Measurements from ENCODE around the gene KCNK15. TPM values are rescaled to one million over a fixed set of nuclear protein-coding genes. Genes with fewer than 3 reads are reported as not detected.

KCNK15 gene
- polyA plus RNA-seq, 1 experiment = 0.82 TPM

DNA sequence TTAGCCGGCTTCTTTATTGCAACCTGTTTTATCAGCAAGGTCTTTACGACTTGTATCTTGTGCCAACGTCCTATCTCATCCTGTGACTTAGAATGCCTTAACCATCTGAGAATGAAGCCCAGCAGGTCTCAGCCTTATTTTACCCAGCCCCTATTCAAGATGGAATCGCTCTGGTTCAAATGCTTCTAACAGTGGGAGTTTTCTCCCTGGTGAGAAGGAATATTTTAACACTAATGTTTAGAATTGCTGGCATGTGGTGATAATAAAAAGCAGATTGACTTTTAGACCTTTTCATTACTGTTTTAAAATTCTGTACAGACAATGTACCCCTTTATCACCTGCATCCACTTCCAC, 9.9 kb upstream of the KCNK15 start:
- DNase-seq (ENCODE audit: low read depth) = no peak
- TF ChIP-seq, protein P1, sequence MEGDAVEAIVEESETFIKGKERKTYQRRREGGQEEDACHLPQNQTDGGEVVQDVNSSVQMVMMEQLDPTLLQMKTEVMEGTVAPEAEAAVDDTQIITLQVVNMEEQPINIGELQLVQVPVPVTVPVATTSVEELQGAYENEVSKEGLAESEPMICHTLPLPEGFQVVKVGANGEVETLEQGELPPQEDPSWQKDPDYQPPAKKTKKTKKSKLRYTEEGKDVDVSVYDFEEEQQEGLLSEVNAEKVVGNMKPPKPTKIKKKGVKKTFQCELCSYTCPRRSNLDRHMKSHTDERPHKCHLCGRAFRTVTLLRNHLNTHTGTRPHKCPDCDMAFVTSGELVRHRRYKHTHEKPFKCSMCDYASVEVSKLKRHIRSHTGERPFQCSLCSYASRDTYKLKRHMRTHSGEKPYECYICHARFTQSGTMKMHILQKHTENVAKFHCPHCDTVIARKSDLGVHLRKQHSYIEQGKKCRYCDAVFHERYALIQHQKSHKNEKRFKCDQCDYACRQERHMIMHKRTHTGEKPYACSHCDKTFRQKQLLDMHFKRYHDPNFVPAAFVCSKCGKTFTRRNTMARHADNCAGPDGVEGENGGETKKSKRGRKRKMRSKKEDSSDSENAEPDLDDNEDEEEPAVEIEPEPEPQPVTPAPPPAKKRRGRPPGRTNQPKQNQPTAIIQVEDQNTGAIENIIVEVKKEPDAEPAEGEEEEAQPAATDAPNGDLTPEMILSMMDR (IDR thresholded peaks at IDR 0.05; ENCODE audit: insufficient read depth, low read depth, low read length) = no peak
- CTCF ChIA-PET = interaction anchor here (1.3 to 7.7 kb wide), 3 partner anchors 12 to 52 kb away, joined by 5 to 269 read pairs (median 104); no protein-coding TSS in a partner anchor
- Histone ChIP-seq H3K36me3 (ENCODE audit: control insufficient read depth, insufficient read depth, low read length) (no peaks in the 10 kb centered on the region), H3K27me3 (ENCODE audit: control insufficient read depth, insufficient read depth, low read length) (peaks cover 4% of the 10 kb centered on the region; the same call in 1 of the 2 replicates), H3K4me3 (ENCODE audit: low read depth, low read length) (no peak overlapping the region)
- POLR2A ChIA-PET = no interaction called here

DNA sequence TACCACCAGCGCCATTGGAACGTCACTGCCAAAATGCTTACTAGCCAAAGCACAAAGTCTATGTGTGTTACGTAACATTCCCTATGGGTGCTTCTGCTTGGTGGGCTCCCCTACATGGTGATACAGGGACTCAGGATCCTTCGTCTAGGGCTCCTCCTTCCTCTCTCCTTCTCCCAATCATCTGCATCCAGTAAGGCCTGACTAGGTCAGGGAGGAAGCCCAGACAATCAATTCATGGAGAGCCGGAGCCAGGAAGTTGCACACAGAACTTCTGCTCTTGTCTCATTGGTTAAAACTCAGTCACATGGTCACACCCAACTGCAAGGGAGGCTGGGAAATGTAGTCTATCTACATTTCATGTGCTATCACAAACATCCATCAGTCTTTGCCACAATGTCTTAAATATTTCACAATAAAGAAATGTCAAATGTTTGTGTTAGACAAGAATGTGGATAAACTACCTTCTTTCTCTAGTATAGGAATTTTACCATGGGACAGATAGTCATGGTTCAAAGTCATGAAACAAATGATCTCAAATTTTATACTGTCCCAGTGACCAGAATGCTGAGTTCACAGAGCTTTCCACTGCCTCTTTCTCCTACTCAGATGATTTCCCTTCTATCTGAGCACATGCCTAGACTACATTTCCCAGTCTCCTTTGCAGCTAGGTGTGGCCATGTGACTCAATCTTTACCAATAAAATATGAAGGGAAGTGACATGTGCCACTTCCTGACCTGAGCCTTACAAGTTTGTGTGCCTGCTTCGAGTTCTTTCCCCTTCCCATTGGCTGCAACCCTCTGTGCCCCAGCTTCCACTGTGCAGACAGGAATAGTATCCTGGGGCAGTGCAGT, 9.3 kb upstream of the KCNK15 start:
- POLR2A ChIA-PET = no interaction called here
- CTCF ChIA-PET = interaction anchor here (0.9 to 3.3 kb wide), 4 partner anchors 10 to 360 kb away, joined by 3 to 21 read pairs (median 14); partner anchors contain the start of gene KCNK15
- Histone ChIP-seq H3K27me3 (ENCODE audit: control insufficient read depth, insufficient read depth, low read length) (peaks cover 4% of the 10 kb centered on the region; the same call in 1 of the 2 replicates), H3K36me3 (ENCODE audit: control insufficient read depth, insufficient read depth, low read length) (no peaks in the 10 kb centered on the region), H3K4me3 (ENCODE audit: low read depth, low read length) (no peak overlapping the region)
- DNase-seq (ENCODE audit: low read depth) = no peak
- TF ChIP-seq, protein P1 (IDR thresholded peaks at IDR 0.05; ENCODE audit: insufficient read depth, low read depth, low read length) = no peak

DNA sequence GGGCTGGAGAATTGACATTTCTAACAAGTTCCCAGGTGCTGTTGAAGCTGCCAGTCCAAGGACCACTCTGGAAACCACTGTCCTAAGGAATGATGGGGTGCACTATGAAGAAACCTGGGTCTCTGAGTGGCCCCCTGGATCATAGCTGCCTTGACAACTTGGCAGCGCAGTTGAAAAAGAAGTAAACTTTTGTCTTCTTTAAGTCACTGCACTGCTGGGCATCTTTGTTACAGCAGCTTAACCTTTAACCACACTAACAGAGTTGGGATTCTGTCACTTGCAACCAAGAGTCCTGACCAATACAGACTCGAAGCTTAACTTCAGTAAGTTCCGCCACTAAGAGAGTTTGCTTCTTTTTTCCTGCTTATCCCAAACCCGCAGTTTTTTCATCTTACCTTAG, 8.5 kb upstream of the KCNK15 start:
- no peaks in the 10 kb centered on the region for H3K36me3 ChIP-seq (ENCODE audit: control insufficient read depth, insufficient read depth, low read length)
- POLR2A ChIA-PET = no interaction called here
- no peak for DNase-seq (ENCODE audit: low read depth)
- TF ChIP-seq, protein P1 (IDR thresholded peaks at IDR 0.05; ENCODE audit: insufficient read depth, low read depth, low read length) = no peak
- H3K27me3 ChIP-seq (ENCODE audit: control insufficient read depth, insufficient read depth, low read length) = peaks cover 6% of the 10 kb centered on the region; the same call in 1 of the 2 replicates
- H3K4me3 ChIP-seq (ENCODE audit: low read depth, low read length) = no peak overlapping the region
- CTCF ChIA-PET = interaction anchor here (0.9 to 3.3 kb wide), 4 partner anchors 10 to 359 kb away, joined by 3 to 21 read pairs (median 14); partner anchors contain the start of gene KCNK15

DNA sequence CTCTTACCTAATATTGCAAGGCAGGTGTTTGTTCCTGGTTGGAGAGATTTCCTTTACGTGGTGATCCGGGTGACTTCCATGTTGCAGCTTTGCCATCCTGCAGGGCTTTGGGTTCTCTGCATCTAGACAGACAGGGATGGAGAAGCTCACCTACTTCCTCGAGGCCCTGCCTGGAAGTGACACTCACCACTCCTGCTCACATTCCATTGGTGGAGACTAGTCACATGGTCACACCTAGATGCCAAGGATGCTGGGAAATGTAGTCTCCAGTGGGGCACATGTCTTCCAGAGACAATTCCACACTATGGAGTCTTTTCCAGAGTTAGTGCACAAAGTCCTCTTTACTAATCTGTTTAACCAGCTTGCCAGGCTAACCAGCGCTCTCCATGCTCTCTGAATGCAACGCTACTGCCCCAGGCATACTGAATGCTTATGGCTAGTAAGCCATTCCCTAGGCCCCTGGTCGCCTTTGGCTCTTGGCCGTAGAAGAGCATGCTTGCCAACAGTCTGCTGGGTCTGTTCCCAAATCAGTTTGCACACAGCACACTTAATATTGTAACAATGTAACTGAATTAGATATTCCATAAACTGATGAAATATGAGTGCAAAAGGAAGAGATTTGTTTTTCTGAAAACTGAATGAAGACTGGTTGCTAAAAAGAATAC, 6.7 kb upstream of the KCNK15 start:
- H3K4me3 ChIP-seq (ENCODE audit: low read depth, low read length) = no peak overlapping the region
- ChIA-PET CTCF (interaction anchor here (2.3 to 3.3 kb wide), 3 partner anchors 8 to 128 kb away, joined by 8 to 21 read pairs (median 20); partner anchors contain the start of gene KCNK15), POLR2A (no interaction called here)

More for the DNA sequence above, 6.7 kb upstream of the KCNK15 start:
- TF ChIP-seq, protein P1 (IDR thresholded peaks at IDR 0.05; ENCODE audit: insufficient read depth, low read depth, low read length) = no peak
- no peaks in the 10 kb centered on the region for H3K36me3 ChIP-seq (ENCODE audit: control insufficient read depth, insufficient read depth, low read length)
- DNase-seq (ENCODE audit: low read depth) = no peak
- peaks cover 6% of the 10 kb centered on the region for H3K27me3 ChIP-seq (ENCODE audit: control insufficient read depth, insufficient read depth, low read length)

Data from BJ (cell line).